Astrocyte of the spinal cord (primary cell): Measurements from ENCODE around the gene SNCAIP.
"Not testable (repeated sequence)": the region's sequence is repeated elsewhere in the genome, so short reads cannot be mapped to it uniquely, and the experiment has no call there.

ENCODE experiments used
- DNase-seq: peaks from one replicate; pipeline ENCODE4 v3.0.0; 2011; ENCODE audit warnings: low read depth, low spot score
- H3K4me3 ChIP-seq: 2 replicates; pipeline ENCODE4 v1.5.1; 2011; ENCODE audit warnings: low read depth, mild to moderate bottlenecking, low read length, moderate library complexity
- in situ Hi-C: cut with HindIII; loops from 2 replicates; pipeline ENCODE4 v1.10.0; 2017; ENCODE audit warnings: low sequenced_read_pairs
- TF ChIP-seq, protein P1 (sequence below): IDR thresholded peaks from 2 replicates; pipeline ENCODE4 v1.5.1; 2012; ENCODE audit warnings: low read depth, mild to moderate bottlenecking, low read length, inconsistent platforms

Gene SNCAIP

DNA sequence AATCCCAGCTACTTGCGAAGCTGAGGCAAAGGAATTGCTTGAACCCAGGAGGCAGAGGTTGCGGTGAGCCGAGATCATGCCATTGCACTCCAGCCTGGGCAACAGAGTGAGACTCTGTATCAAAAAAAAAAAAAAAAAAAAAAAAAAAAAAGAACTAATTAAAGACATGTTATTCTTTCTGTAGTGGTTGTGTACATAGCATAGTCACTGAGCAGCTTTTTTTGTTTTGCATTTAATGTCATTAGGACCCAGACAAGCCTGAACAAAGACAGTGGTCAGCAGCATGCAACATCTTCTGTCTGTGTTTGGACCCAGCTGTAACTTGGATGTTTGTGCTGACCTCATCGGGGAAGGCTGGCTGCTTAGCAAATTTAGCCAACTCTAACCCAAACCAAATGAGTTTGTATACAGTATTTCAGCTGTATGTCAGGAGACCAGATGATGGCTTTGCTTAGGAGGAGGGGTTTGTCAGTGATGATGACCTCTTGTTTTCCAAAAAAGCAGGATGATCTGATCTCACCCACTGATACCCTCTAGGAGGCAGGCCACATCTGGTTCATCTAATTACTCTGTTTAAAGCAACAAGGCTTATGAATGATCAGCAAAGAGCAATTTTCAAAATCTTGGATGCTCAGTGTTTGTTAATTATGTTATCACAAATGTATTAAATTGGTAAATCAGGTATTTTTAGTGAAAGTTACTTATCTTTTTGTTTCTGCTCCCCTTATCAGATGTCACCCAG, 39.5 kb downstream of the SNCAIP start:
- H3K4me3 ChIP-seq = no peak overlapping the region
- DNase-seq = no peak
- TF ChIP-seq, protein P1, sequence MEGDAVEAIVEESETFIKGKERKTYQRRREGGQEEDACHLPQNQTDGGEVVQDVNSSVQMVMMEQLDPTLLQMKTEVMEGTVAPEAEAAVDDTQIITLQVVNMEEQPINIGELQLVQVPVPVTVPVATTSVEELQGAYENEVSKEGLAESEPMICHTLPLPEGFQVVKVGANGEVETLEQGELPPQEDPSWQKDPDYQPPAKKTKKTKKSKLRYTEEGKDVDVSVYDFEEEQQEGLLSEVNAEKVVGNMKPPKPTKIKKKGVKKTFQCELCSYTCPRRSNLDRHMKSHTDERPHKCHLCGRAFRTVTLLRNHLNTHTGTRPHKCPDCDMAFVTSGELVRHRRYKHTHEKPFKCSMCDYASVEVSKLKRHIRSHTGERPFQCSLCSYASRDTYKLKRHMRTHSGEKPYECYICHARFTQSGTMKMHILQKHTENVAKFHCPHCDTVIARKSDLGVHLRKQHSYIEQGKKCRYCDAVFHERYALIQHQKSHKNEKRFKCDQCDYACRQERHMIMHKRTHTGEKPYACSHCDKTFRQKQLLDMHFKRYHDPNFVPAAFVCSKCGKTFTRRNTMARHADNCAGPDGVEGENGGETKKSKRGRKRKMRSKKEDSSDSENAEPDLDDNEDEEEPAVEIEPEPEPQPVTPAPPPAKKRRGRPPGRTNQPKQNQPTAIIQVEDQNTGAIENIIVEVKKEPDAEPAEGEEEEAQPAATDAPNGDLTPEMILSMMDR = no peak
- in situ Hi-C loops = no loop called here

DNA sequence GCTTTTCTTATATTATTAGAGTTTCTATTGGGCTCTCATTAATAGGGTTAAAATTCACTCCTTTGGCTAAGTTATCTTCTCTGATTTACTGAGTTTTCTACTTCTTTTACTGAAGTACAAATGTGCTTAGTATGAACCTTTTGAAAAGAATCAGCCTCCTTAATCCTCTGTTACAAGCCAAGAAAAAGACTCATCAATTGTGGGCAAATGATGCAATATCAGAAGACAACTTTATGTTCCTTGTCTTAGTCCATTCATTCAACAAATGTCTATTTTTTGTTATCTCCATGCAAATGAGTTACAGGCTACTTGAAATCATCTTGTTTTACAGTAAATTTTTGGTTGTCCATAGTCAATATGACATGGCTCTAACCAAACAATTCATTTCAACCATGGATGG, 40.3 kb downstream of the SNCAIP start:
- TF ChIP-seq, protein P1 = no peak

DNA sequence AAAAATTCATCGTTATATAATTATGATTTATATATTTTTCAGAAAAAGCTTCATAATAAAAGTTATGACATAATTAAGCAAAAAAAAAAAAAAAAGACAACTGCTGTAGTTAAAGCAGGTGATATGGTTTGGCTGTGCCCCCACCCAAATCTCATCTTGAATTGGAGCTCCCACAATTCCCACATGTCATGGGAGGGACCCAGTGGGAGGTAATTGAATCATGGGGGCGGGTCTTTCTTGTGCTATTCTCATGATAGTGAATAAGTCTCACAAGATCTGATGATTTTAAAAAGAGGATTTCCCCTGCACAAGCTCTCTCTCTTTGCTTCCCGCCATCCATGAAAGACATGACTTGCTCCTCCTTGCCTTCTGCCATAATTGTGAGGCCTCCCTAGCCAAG, 41.3 kb downstream of the SNCAIP start:
- DNase-seq, in situ Hi-C loops, H3K4me3 ChIP-seq: not testable (repeated sequence)

More for the DNA sequence above, 40.3 kb downstream of the SNCAIP start:
- in situ Hi-C loops = no loop called here
- DNase-seq = no peak
- no peak overlapping the region for H3K4me3 ChIP-seq

DNA sequence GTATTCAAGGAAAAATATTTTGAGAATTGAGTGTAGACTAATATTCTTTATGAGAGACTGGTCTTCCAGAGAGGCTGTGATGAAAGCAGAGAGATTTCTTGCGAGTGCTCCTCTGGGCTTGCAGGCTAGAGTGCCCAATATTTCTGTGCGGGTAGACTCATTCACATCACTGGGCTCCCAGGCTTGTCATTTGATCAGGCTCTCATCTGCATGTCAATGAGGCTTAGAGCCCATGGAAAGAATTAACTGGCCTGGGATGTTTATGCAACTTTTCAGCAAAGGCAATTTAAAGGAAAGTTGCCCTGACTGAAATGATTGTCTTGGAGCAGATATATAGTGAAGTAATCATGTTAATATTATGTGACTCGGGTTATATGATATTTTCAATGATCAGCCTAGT, 42.3 kb downstream of the SNCAIP start:
- TF ChIP-seq, protein P1 = no peak
- in situ Hi-C loops = no loop called here
- no peak for DNase-seq
- no peak overlapping the region for H3K4me3 ChIP-seq

DNA sequence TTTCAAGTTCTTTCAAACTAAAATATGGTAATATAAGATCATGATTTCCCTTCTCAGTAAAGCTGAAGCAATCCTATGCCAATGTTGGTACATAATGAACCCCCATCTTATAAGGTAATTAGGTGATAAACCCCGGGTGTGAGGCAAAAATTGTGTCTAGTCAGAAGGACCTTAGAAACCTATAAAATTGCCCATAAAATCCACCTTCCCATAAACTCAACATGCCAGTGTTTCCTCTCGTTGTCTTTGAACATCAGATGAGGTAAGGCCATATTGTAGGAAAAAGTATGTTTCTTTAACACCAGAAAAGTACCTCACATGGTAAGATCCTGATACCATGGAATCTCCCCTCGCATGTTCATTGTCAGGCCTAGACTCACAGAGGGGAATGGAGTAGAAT, 43.3 kb downstream of the SNCAIP start:
- in situ Hi-C loops = no loop called here
- H3K4me3 ChIP-seq = no peak overlapping the region
- DNase-seq = no peak
- TF ChIP-seq, protein P1 = no peak

DNA sequence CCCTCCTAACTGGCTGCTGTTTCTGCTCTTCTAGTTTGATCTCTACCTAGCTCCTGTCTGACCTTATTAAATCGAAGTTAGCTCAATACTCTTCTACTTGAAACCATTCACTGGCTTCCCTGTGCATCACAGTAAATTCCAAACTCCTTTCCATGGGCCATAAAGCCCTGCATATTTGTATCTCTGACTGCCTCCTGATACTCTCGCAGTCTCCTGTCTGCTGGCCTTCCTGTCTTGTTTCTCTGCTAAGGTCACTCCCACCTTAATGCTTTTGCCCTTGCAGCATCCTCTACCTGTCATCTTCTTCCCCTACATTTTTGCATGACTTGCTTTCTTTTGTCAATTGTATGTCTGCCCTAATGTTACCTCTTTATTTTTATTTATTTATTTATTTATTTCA, 44.8 kb downstream of the SNCAIP start:
- TF ChIP-seq, protein P1 = no peak
- H3K4me3 ChIP-seq = no peak overlapping the region
- in situ Hi-C loops = no loop called here
- no peak for DNase-seq

DNA sequence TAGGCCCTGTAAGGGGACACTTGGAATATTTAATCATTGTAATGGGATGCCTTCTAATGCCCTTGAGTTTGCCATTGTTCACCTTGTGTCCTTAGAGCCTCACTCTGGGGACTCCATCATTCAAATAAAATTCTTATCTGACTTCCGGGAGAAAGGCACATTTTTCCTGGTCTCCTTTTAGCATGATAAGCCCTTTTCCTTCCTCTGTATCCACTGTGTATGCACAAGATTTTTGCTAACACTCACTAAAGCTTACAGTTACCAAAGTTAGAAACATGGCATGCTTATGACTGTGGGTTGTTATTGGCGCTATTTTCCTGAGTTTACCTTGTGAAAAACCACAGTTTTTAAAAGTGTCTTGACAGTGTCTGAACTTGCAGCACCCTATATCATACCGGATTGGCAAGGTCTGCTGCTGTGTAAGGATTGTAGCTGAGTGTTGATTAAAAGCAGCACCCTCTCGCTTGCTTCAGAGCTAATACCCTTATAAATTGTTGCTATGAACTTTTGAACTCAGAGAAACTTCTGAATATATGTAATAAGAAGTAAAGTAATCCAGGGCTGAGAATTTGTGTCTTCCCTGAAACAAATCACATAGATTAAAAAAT, 46.4 kb downstream of the SNCAIP start:
- no peak for DNase-seq
- in situ Hi-C loops = no loop called here
- TF ChIP-seq, protein P1 = no peak
- no peak overlapping the region for H3K4me3 ChIP-seq
